Activated CD8-positive, alpha-beta memory T cell treated with anti-CD3 and anti-CD28 coated beads for 36 hours (primary cell): ENCODE measurements around the gene CA7. TPM values are rescaled to one million over a fixed set of nuclear protein-coding genes. Genes with fewer than 3 reads are reported as not detected.
"Not testable (repeated sequence)": the region's sequence is repeated elsewhere in the genome, so short reads cannot be mapped to it uniquely, and the experiment has no call there.

ENCODE experiments used
- CTCF ChIA-PET: fragments of 350-600 bp; sonication (Branson Sonifier 250); formaldehyde crosslinking; loops from one replicate; lab custom pipeline; 2021; ENCODE audit warnings: antibody characterized with exemption; lab: Charles Lee
- POLR2A ChIA-PET: fragments of 350-600 bp; sonication (Branson Sonifier 250); formaldehyde crosslinking; loops from one replicate; lab custom pipeline; 2021; ENCODE audit warnings: antibody characterized with exemption; lab: Charles Lee
- total RNA-seq, 2 experiments: library from RNA; stranded (reverse); gene quantifications; one replicate each; pipeline ENCODE4 v1.2.3, GENCODE V29; 2021

The CA7 gene
- total RNA-seq, 2 experiments from 2014 or later: not detected

DNA sequence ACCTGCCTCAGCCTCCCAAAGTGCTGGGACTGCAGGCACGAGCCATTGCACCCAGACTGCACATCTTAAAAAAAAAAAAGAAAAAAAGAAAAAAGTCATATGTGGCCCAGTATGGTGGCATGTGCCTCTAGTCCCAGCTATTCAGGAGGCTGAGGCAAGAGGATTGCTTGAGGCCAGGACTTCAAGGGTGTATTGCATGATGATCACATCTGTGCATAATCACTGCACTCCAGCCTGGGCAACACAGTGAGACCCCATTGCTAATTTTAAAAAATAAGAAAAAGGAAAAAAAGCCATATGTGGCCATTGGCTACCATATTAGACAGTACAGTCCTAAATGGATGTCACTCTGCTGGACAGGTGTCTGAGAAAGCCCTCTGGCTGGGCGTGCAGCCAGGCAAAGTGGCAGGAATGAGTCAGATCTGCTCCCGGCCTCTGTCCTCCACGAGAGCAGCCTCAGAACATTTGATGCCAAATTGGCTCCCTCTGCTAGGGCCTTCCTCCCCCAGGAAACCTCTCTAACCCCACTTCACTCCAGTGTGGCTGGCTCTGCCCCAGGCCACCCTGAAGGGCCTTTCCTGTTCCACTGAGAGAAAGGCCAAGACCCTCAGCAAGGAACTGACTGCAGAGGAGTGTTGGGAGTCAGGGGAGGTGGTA lies 14.7 kb downstream of the CA7 start:
- POLR2A ChIA-PET: no interaction called here
- CTCF ChIA-PET: interaction anchor here (1.2 kb wide), 2 partner anchors 9 to 28 kb away, joined by 4 to 5 read pairs; partner anchors contain the start of gene NAE1

GRCh38 chr16:66859397-66860068 lies 15.3 kb downstream of the CA7 start:
- ChIA-PET POLR2A (no interaction called here), CTCF (interaction anchor here (1.2 kb wide), 1 partner anchor 8 kb away, joined by 5 read pairs; no protein-coding TSS in a partner anchor)

- CTCF ChIA-PET: interaction anchor here (1.3 kb wide), 1 partner anchor 11 kb away, joined by 3 read pairs; no protein-coding TSS in a partner anchor
- POLR2A ChIA-PET: no interaction called here
These were observed 17.9 kb downstream of the CA7 start for GRCh38 chr16:66862023-66862520.

DNA sequence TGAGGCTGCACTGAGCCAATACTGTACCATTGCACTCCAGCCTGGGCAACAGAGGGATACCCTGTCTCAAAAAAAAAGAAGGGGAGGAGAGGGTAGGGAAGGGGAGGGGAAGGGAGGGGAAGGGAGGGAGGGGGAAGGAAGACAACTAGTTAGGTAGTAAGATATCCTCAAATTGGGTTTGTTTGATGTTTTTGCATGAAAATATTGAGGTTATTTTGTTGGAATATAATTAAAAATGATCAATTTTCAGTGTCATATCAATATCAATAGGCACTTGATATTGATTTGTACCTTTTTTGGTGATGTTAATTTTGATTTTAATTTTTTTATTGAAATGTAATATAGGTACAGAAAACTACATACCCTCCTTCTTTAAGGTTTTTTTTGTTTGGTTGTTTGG lies 19.5 kb downstream of the CA7 start:
- POLR2A ChIA-PET: no interaction called here
- CTCF ChIA-PET: interaction anchor here (1.4 kb wide), 1 partner anchor 33 kb away, joined by 4 read pairs; the partner anchor contains the start of gene NAE1

- ChIA-PET CTCF (interaction anchor here (2.0 to 4.7 kb wide), 3 partner anchors 39 to 124 kb away, joined by 6 to 62 read pairs (median 34); partner anchors contain the start of gene NAE1), POLR2A (no interaction called here)
These were observed 25.2 kb downstream of the CA7 start for GRCh38 chr16:66869424-66869823.

DNA sequence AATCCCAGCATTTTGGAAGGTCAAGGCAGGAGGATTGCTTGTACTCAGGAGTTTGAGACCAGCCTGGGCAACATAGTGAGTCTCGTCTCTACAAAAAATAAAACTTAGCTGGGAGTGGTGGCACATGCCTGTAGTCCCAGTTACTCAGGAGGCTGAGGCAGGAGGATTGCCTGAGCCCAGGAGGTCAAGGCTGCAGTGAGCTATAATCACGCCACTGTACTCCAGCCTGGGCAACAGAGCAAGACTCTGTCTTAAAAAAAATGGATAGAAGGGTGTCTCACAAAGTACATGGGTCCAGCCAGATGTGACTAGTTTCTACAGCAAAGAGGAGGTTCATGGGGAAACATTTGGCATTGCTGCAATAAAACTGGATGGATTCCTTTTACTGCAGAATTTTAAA lies 27.1 kb downstream of the CA7 start:
- POLR2A ChIA-PET: not testable (repeated sequence)
- CTCF ChIA-PET: interaction anchor here (1.3 to 4.3 kb wide), 2 partner anchors 37 to 41 kb away, joined by 3 to 34 read pairs; partner anchors contain the start of gene NAE1

GRCh38 chr16:66871840-66872239 lies 27.6 kb downstream of the CA7 start:
- POLR2A ChIA-PET: no interaction called here
- CTCF ChIA-PET: interaction anchor here (1.2 to 4.3 kb wide), 3 partner anchors 19 to 41 kb away, joined by 3 to 34 read pairs (median 3); partner anchors contain the start of gene NAE1

DNA sequence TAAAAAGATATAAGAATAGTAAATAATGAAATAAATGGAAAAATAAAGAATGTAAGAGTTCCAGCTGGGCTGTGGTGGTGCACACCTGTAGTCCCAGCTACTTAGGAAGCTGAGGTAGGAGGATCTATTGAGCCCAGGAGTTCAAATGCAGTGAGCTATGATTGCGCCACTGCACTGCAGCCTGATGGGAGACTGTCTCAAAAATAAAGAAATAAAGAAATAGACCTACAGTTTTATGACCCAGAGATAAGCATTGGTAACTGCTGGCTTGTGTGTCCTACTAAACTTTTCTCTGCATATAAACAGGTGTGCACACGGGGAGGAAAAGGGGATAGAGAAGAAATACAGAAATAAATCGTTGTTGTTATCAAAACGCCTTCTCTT lies 28.3 kb downstream of the CA7 start:
- ChIA-PET CTCF (interaction anchor here (0.8 to 4.3 kb wide), 10 partner anchors 10 to 120 kb away, joined by 3 to 34 read pairs (median 3); partner anchors contain the start of gene NAE1), POLR2A (interaction anchor here (0.8 to 1.3 kb wide), 2 partner anchors 42 to 61 kb away, joined by 4 to 12 read pairs; partner anchors contain the start of gene NAE1)

GRCh38 chr16:66872943-66873684 lies 28.9 kb downstream of the CA7 start:
- POLR2A ChIA-PET: interaction anchor here (0.8 to 1.3 kb wide), 2 partner anchors 42 to 60 kb away, joined by 4 to 12 read pairs; partner anchors contain the start of gene NAE1

DNA sequence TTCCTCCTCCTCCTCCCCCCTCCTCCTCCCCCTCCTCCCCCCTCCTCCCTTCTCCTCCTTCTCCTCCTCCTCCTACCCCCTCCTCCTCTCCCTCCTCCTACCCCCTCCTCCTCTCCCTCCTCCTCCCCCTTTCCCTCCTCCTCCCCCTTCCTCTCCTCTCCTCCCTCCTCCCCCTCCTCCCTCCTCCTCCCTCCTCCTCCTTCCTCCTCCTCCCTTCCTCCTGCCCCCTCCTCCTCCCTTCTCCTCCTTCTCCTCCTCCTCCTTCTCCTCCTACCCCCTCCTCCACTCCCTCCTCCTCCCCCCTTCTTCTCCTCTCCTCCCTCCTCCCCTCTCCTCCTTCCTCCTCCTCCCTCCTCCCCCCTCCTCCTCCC lies 29.5 kb downstream of the CA7 start:
- ChIA-PET POLR2A (interaction anchor here (1.3 kb wide), 1 partner anchor 43 kb away, joined by 12 read pairs; the partner anchor contains the start of gene NAE1), CTCF (interaction anchor here (0.9 to 4.3 kb wide), 6 partner anchors 9 to 118 kb away, joined by 3 to 34 read pairs (median 4); partner anchors contain the start of gene NAE1)

More at GRCh38 chr16:66872943-66873684, 28.9 kb downstream of the CA7 start:
- CTCF ChIA-PET: interaction anchor here (0.8 to 4.3 kb wide), 10 partner anchors 9 to 121 kb away, joined by 3 to 34 read pairs (median 3); partner anchors contain the start of gene NAE1

GRCh38 chr16:66874079-66874775 lies 30.0 kb downstream of the CA7 start:
- CTCF ChIA-PET: interaction anchor here (0.7 to 1.9 kb wide), 4 partner anchors 44 to 76 kb away, joined by 3 to 16 read pairs (median 3); partner anchors contain the start of genes CIAO2B and NAE1
- POLR2A ChIA-PET: interaction anchor here (0.6 to 0.8 kb wide), 7 partner anchors 41 to 302 kb away, joined by 3 to 23 read pairs (median 7); no protein-coding TSS in a partner anchor

DNA sequence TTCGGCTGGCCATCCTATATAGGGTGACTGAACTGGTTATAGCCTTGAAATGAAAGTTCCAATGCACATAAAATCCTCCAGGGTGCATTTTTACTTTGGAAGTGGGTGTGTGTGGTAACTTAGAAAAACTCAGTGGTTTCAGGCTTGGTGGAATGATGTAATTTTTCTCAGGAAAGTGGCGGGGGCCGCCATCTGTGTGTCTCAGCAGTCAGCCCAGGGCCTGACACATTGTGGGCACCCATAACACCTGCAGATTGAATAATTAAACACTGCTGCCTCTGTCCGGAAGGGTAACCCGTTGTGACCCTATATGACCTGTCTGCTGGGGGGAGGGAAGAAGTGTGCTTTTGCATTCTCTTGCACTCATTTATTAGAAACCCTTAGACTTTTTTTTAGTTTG lies 33.9 kb downstream of the CA7 start:
- CTCF ChIA-PET: interaction anchor here (2.0 kb wide), 1 partner anchor 10 kb away, joined by 8 read pairs; no protein-coding TSS in a partner anchor
- POLR2A ChIA-PET: no interaction called here

DNA sequence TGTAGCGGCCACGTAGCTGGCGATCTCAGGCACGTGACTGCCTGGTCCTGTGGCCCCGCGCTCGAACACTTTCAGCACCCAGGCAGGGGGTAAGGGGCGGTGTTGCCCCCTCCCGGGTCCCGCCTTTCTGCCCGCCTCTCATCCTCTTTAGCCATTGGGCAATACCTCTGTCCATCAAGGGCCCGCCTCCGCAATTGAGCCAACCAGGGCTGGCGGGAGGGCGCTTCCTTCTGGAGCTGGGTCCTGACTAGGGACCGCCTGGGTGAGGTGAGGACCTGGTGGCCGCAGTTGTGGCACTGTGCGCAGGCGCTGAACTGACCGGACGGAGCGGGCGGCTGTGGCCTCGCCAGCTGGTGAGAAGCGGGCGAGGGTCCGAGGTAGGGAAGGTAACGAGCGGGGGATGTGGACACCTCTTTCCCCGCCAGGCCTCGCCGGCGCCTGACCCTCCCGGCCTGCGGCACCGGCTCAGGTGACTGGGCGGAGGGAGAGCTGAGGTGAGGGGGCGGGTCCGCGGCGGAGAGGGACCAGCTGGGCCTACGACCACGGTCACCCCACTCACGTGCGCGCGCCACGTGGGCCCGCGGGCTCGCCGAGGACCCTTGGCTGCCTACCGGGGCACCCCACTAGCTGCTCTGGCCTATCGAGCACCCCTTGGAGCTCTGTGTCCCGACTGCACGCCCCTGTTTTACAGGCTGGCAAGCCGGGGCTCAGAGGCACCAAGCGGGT lies 36.2 kb downstream of the CA7 start, which contains the start of gene PDP2:
PDP2 (plus strand) TSS at position 228 of the 726 bp plus-strand sequence. CDS start 3,770 bp downstream, outside the sequence.
- ChIA-PET POLR2A (interaction anchor here (0.6 to 0.8 kb wide), 3 partner anchors 53 to 173 kb away, joined by 3 to 6 read pairs (median 4); no protein-coding TSS in a partner anchor), CTCF (interaction anchor here (0.8 to 3.1 kb wide), 6 partner anchors 11 to 1055 kb away, joined by 3 to 21 read pairs (median 8); partner anchors contain the start of gene NAE1)

DNA sequence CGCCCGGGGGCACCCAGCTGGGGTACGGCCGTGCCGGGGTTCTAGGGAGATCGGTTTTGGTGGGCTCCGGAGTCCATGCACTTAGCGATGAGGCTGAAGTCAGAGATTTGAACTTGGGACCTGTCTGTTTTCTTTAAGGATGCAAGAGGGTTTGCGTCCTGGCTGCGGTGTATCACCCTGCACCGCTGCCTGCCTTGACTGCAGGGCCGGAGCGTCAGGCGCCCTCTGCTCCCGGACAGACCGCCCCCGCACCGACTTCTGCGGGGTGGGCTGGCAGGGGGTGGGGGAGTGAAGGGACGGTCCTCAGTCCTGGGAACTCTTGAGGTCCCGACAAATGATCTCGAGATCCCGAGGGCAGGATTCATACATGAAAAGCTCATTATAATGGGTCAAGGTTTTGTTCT lies 36.8 kb downstream of the CA7 start:
- POLR2A ChIA-PET: interaction anchor here (0.7 to 0.8 kb wide), 3 partner anchors 52 to 328 kb away, joined by 3 to 4 read pairs (median 3); no protein-coding TSS in a partner anchor

GRCh38 chr16:66881560-66881959 lies 37.3 kb downstream of the CA7 start:
- POLR2A ChIA-PET: interaction anchor here (0.6 to 0.7 kb wide), 2 partner anchors 49 to 329 kb away, joined by 3 to 6 read pairs; no protein-coding TSS in a partner anchor
- CTCF ChIA-PET: interaction anchor here (1.4 to 3.1 kb wide), 5 partner anchors 9 to 51 kb away, joined by 4 to 21 read pairs (median 6); partner anchors contain the start of gene NAE1

More for the DNA sequence above, 36.8 kb downstream of the CA7 start:
- CTCF ChIA-PET: interaction anchor here (1.4 to 3.1 kb wide), 5 partner anchors 10 to 50 kb away, joined by 6 to 21 read pairs (median 10); partner anchors contain the start of gene NAE1

DNA sequence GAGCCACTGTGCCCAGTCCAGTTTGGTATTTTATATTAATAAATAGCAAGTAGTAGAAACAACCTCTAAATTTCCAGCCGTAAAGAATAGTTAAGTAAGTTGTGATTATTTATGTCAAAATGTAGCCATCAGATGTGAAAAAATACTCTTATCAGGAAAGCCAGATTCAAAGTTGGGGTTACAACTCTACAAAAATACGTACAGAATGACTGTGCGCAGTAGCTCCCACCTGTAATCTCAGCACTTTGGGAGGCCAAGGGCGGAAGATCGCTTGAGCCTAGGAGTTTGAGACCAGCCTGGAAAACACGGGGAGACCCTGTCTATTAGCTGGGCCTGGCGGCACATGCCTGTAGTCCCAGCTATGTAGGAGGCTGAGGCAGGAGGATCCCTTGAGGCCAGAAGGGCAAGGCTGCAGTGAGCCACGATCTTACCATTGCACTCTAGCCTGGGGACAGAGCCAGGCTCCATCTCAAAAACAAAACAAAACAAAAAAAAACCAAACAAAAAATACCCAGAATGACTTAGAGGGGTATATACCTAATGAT lies 37.8 kb downstream of the CA7 start:
- ChIA-PET CTCF (interaction anchor here (1.4 to 3.1 kb wide), 6 partner anchors 9 to 52 kb away, joined by 3 to 21 read pairs (median 6); partner anchors contain the start of gene NAE1), POLR2A (interaction anchor here (0.6 kb wide), 1 partner anchor 48 kb away, joined by 6 read pairs; no protein-coding TSS in a partner anchor)
